ENCODE data around the gene CCS.

GRCh38 chr11:66617155-66617834 lies 24.3 kb downstream of the CCS start:
- TF ChIP-seq CTCF (tag by site-specific recombination; IDR thresholded peaks at IDR 0.05) (no peak), BCL11B (tag by site-specific recombination; IDR thresholded peaks at IDR 0.05; ENCODE audit: low read depth) (no peak), ZNF837 (tag by site-specific recombination; IDR thresholded peaks at IDR 0.05) (no peak), ZNF777 (tag by site-specific recombination; IDR thresholded peaks at IDR 0.05; ENCODE audit: borderline replicate concordance) (no peak), YY1 (tag by site-specific recombination; IDR thresholded peaks at IDR 0.05) (no peak), KLF10 (tag by site-specific recombination; IDR thresholded peaks at IDR 0.05) (no peak), IKZF3 (tag by site-specific recombination; IDR thresholded peaks at IDR 0.05) (no peak), ZNF488 (tag by site-specific recombination; IDR thresholded peaks at IDR 0.05) (no peak), ZFP3 (tag by site-specific recombination; IDR thresholded peaks at IDR 0.05; ENCODE audit: low read depth) (no peak)
